Heart right ventricle (tissue), 16 donors: ENCODE measurements around the gene FBXW10. TPM values are rescaled to one million over a fixed set of nuclear protein-coding genes. Genes with fewer than 3 reads are reported as not detected.
A peak's percentile ranks its signal among the peaks of the same experiment; 100 is the strongest.
"Not testable (repeated sequence)": the region's sequence is repeated elsewhere in the genome, so short reads cannot be mapped to it uniquely, and the experiment has no call there.

Source experiments
- ATAC-seq, 8 donors: fragments of 200-7000 bp; cut with Tn5 transposase; one replicate each; pipeline ENCODE4 v1.9.1; 2020; ENCODE audit warnings: mild to moderate bottlenecking in 8 of 8, moderate library complexity in 8 of 8, moderate number of reproducible peaks in 1 of 8
- DNase-seq, 2 donors: peaks; one replicate each; pipeline ENCODE4 v3.0.0-alpha.2; 2020
- H3K27ac ChIP-seq, 10 donors: fragments of 200-600 bp; sonication (generic) in 2 of 10; one replicate each; pipeline versions ENCODE4 v1.5.0 to v1.8.0; 2020 to 2022; ENCODE audit warnings: mild to moderate bottlenecking in 3 of 10
- H3K27me3 ChIP-seq, 7 donors: fragments of 200-600 bp; one replicate each; pipeline ENCODE4 v1.8.0; 2021 to 2022; ENCODE audit warnings: mild to moderate bottlenecking in 2 of 7
- H3K36me3 ChIP-seq, 9 donors: fragments of 200-600 bp; sonication (generic) in 1 of 9; one replicate each; pipeline versions ENCODE4 v1.5.0 to v1.8.0; 2020 to 2022; ENCODE audit warnings: mild to moderate bottlenecking in 2 of 9
- H3K4me1 ChIP-seq, 9 donors: fragments of 200-600 bp; sonication (generic) in 1 of 9; one replicate each; pipeline versions ENCODE4 v1.5.0 to v1.8.0; 2020 to 2022; ENCODE audit warnings: mild to moderate bottlenecking in 4 of 9
- H3K4me3 ChIP-seq, 10 donors: fragments of 200-600 bp; sonication (generic) in 2 of 10; one replicate each; pipeline versions ENCODE4 v1.5.0 to v1.8.0; 2020 to 2022; ENCODE audit warnings: mild to moderate bottlenecking in 7 of 10, moderate library complexity in 2 of 10
- H3K9me3 ChIP-seq, 11 donors: fragments of 200-600 bp in 10 of 11; sonication (generic) in 2 of 11; one replicate each; pipeline versions ENCODE4 v1.5.0 to v1.8.0; 2013 to 2022; ENCODE audit warnings: mild to moderate bottlenecking in 2 of 11, control low read depth in 1 of 11, moderate library complexity in 1 of 11
- CTCF ChIP-seq, 9 donors: fragments of 200-600 bp; sonication (generic) in 2 of 9; IDR thresholded peaks; one replicate each; pipeline versions ENCODE4 v1.5.0 to v1.8.0; 2021 to 2022; ENCODE audit warnings: antibody characterized with exemption in 9 of 9, mild to moderate bottlenecking in 5 of 9, moderate library complexity in 1 of 9
- WGBS, 2 donors: extraction: QIAGEN DNeasy Blood & Tissue Kit; methylation state at CpG; one replicate each; pipeline ENCODE4 v1.1.7; 2013; ENCODE audit warnings: inconsistent platforms in 1 of 2; 5-methylcytosine and 5-hydroxymethylcytosine counted together
- intact Hi-C, 10 donors: fragments of 100-400 bp; cut with DNase I; formaldehyde crosslinking; loops; one replicate each; pipeline versions ENCODE4 v1.11.1 to v1.14.2; 2022
- polyA plus RNA-seq, 2 donors: library from polyadenylated mRNA; stranded (reverse); fragments of 200-250 nt; gene quantifications; one replicate each; pipeline ENCODE4 v1.2.3, GENCODE V29; 2013
- total RNA-seq, 10 donors: library from RNA; stranded (reverse); fragmentation: NEBNext Ultra II Directional in 3 of 10; extraction: Animal tissue kit (Norgen Biotek cat#: 25700) in 3 of 10; gene quantifications; one replicate each; pipeline versions ENCODE4 v1.2.1 to v1.2.4, GENCODE V29; 2021 to 2023
- donor health status: Arrhythmogenic right ventricular cardiomyopathy.
- donor health status: ischemic (EF 13 %, LVEDD 7.1; RV severe dilation, severe dysfunction).
- donor health status: healthy with polysubstance abuse.
- donor health status: DM: no; HTN: yes; CAD: no.
- donor health status: DM: no; HTN: no; CAD: no.
- donor health status: ischemic (EF 25% LVEDD 6.9; RV normal size, moderate dysfunction).
- donor health status: ischemic (EF 25% LVEDD 5.7; RV mildly dilated, moderate dysfunction).
- donor health status: healthy.
- donor health status: DM: yes; HTN: yes; CAD: no.
- donor health status: Ischemic cardiomyopathy.
- donor health status: ischemic (EF 35%, LVEDD 5.7; RV mildly dilated, moderate dysfunction).
- donor health status: nonischemic (EF 11% LVEDD 7.7; RV severe dilation, severe dysfunction).
- donor health status: DM: yes; HTN: yes; CAD: no.
- donor health status: PGD.
- donor health status: ischemic (EF 29% LVEDD 5.4; RV normal size, mild dysfunction).
- donor health status: nonischemic (EF 23%, LVEDD 6.1; RV moderate dilation, normal function).

Gene FBXW10
- total and polyA plus RNA-seq, 12 donors = 0.03 to 0.15 (median 0.09) TPM; not detected in 8

GRCh38 chr17:18772471-18772870 lies 28.6 kb downstream of the FBXW10 start:
- H3K36me3 ChIP-seq = no peaks in the 10 kb centered on the region
- intact Hi-C loops = no loop called here
- DNase-seq (no peak), ATAC-seq (no peak)
- no peaks in the 10 kb centered on the region for H3K9me3 ChIP-seq
- no peaks in the 10 kb centered on the region for H3K4me1 ChIP-seq
- no peaks in the 10 kb centered on the region for H3K27me3 ChIP-seq
- no peak overlapping the region for H3K27ac ChIP-seq
- no peak for TF ChIP-seq CTCF (IDR thresholded peaks at IDR 0.05)
- WGBS, 2 donors = 79 to 82% methylated on average over 7 of the region's 7 CpGs
- no peak overlapping the region for H3K4me3 ChIP-seq

GRCh38 chr17:18780991-18781718 lies 37.3 kb downstream of the FBXW10 start, which contains the start of gene TVP23B:
Gene TVP23B (plus strand): TSS chr17:18781183. CDS start chr17:18781294, 111 bp downstream.
- H3K27me3 ChIP-seq, H3K9me3 ChIP-seq, intact Hi-C loops, H3K36me3 ChIP-seq: not testable (repeated sequence)
- Histone ChIP-seq H3K4me1 (peaks cover 0 to 10% (median 0%) of the 10 kb centered on the region in 9 donors), H3K27ac (peak within 1 kb of the TSS in 9 of 10 donors; percentile 62 to 88 (median 81)), H3K4me3 (peak within 1 kb of the TSS; percentile 45 to 78 (median 64))
- peak; percentile 96 to 98 for DNase-seq
- ATAC-seq = peak; percentile 99 to 100 (median 100)
- WGBS, 2 donors = 1% methylated on average over 43 to 55 of the region's 56 CpGs

- Histone ChIP-seq H3K4me1 (peaks cover 0 to 10% (median 0%) of the 10 kb centered on the region in 9 donors), H3K27ac (peak overlapping the region in 3 of 10 donors; percentile 74 to 88 (median 81)), H3K4me3 (peak overlapping the region; percentile 45 to 78 (median 64))
- H3K9me3 ChIP-seq, H3K27me3 ChIP-seq, intact Hi-C loops, ATAC-seq, H3K36me3 ChIP-seq, DNase-seq: not testable (repeated sequence)
- whole genome bisulfite sequencing, 2 donors = 17 to 31% methylated on average over 2 to 3 of the region's 5 CpGs
Observed at GRCh38 chr17:18781805-18782204, 38.0 kb downstream of the FBXW10 start.

- DNase-seq, intact Hi-C loops, H3K27ac ChIP-seq, ATAC-seq, H3K27me3 ChIP-seq, H3K4me3 ChIP-seq, H3K9me3 ChIP-seq: not testable (repeated sequence)
- WGBS, 2 donors = 80 to 94% methylated on average over 1 of the region's 1 CpG
- Histone ChIP-seq H3K36me3 (peaks cover 0 to 19% (median 0%) of the 10 kb centered on the region in 9 donors), H3K4me1 (peaks cover 0 to 10% (median 0%) of the 10 kb centered on the region in 9 donors)
Observed at GRCh38 chr17:18785933-18786332, 42.1 kb downstream of the FBXW10 start.

GRCh38 chr17:18786890-18787289 lies 43.0 kb downstream of the FBXW10 start:
- ATAC-seq, H3K9me3 ChIP-seq, H3K27me3 ChIP-seq, DNase-seq, intact Hi-C loops, H3K4me3 ChIP-seq, H3K27ac ChIP-seq: not testable (repeated sequence)
- Histone ChIP-seq H3K4me1 (peaks cover 0 to 10% (median 0%) of the 10 kb centered on the region in 9 donors), H3K36me3 (peaks cover 0 to 27% (median 0%) of the 10 kb centered on the region in 9 donors)
- WGBS, 2 donors = 82 to 87% methylated on average over 4 of the region's 5 CpGs

GRCh38 chr17:18791402-18791801 lies 47.5 kb downstream of the FBXW10 start:
- H3K9me3 ChIP-seq, intact Hi-C loops, H3K27ac ChIP-seq, DNase-seq, H3K4me3 ChIP-seq, H3K4me1 ChIP-seq, H3K27me3 ChIP-seq: not testable (repeated sequence)
- WGBS, 2 donors = 60 to 80% methylated on average over 1 of the region's 1 CpG
- peak in 2 of 9 donors; percentile 27 for TF ChIP-seq CTCF (IDR thresholded peaks at IDR 0.05)
- peaks cover 0 to 53% (median 0%) of the 10 kb centered on the region in 9 donors for H3K36me3 ChIP-seq
- ATAC-seq = peak in 2 of 8 donors; percentile 20 to 56

- DNase-seq, H3K27me3 ChIP-seq, H3K9me3 ChIP-seq, ATAC-seq, H3K4me3 ChIP-seq, H3K4me1 ChIP-seq, intact Hi-C loops, H3K27ac ChIP-seq: not testable (repeated sequence)
- H3K36me3 ChIP-seq = peaks cover 0 to 73% (median 0%) of the 10 kb centered on the region in 9 donors
- 65 to 75% methylated on average over 4 of the region's 4 CpGs for WGBS, 2 donors
Observed at GRCh38 chr17:18794841-18795240, 51.0 kb downstream of the FBXW10 start.

GRCh38 chr17:18796887-18797286 lies 53.0 kb downstream of the FBXW10 start:
- DNase-seq, intact Hi-C loops, H3K27ac ChIP-seq, H3K9me3 ChIP-seq, ATAC-seq, H3K4me1 ChIP-seq, H3K4me3 ChIP-seq, H3K27me3 ChIP-seq: not testable (repeated sequence)
- H3K36me3 ChIP-seq = peaks cover 0 to 78% (median 0%) of the 10 kb centered on the region in 9 donors

GRCh38 chr17:18803458-18804245 lies 59.8 kb downstream of the FBXW10 start:
- H3K4me1 ChIP-seq, H3K9me3 ChIP-seq, H3K27me3 ChIP-seq, H3K4me3 ChIP-seq, H3K27ac ChIP-seq, DNase-seq, intact Hi-C loops: not testable (repeated sequence)
- WGBS, 2 donors = 68 to 73% methylated on average over 7 of the region's 7 CpGs
- peaks cover 0 to 81% (median 0%) of the 10 kb centered on the region in 9 donors for H3K36me3 ChIP-seq
- ATAC-seq = peak in 6 of 8 donors; percentile 47 to 79 (median 66)
